KG1 (cell line): ENCODE measurements around the gene UBE2M.
"Not testable (repeated sequence)": the region's sequence is repeated elsewhere in the genome, so short reads cannot be mapped to it uniquely, and the experiment has no call there.

ENCODE experiments used
- DNase-seq: peaks from one replicate; lab custom pipeline; 2025; lab: John Stamatoyannopoulos, UW

The UBE2M gene

DNA sequence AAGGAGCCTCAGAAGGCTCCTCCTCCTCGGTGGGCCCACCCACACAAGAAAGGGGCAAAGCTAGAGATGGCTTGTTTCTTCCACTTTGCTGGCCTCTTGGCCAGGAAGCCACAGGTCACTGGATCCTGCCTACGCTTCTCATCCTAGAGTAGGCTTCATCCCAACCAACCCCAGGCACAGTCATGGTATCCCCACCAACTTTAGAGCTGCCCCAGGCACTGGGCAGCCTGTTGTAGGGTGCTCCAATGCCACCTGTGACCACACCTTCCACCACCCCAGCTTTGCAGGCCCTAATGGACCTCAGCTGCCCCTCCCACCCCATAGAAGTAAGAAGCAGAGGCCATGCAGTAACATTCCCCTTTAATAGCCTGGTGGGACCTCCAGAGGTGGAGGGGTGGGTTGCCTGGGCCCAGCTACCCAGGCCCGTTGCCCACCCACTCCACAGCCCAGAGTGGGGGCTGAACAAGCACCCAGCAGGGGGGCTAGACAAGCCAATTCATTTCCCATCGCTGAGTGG, 3.0 kb downstream of the UBE2M start:
- no peak for DNase-seq

- DNase-seq = no peak
These were observed 3.7 kb downstream of the UBE2M start, which contains the start of gene CHMP2A for GRCh38 chr19:58554494-58555368. Gene CHMP2A (minus strand): TSS chr19:58555105. CDS start chr19:58554212, 893 bp downstream.

GRCh38 chr19:58553799-58554493, 4.5 kb downstream of the UBE2M start:
- no peak for DNase-seq

DNA sequence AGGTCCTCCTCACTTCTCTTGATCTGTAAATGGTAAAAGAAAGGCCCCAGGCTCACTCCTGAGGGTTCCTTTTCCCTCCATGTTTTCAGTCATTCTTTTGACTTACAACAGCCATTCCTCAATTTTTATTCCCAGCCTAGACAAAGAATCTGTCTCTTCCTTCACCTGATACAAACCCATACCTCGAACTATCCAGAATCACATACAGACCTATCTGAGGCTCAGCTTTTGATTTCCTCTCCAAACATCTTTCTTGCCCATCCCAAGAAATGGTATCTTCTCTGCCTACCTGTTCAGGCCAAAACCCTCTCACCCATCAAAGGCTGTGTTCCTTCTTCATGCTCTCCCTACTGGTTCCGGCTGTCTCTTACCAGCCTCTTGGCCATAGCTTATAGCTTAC, 5.8 kb downstream of the UBE2M start:
- DNase-seq = no peak

- no peak for DNase-seq
These were observed 6.6 kb downstream of the UBE2M start for GRCh38 chr19:58551577-58552471.

- DNase-seq = no peak
These were observed 7.3 kb downstream of the UBE2M start for GRCh38 chr19:58551123-58551497.

GRCh38 chr19:58550362-58551122, 7.9 kb downstream of the UBE2M start:
- no peak for DNase-seq

DNA sequence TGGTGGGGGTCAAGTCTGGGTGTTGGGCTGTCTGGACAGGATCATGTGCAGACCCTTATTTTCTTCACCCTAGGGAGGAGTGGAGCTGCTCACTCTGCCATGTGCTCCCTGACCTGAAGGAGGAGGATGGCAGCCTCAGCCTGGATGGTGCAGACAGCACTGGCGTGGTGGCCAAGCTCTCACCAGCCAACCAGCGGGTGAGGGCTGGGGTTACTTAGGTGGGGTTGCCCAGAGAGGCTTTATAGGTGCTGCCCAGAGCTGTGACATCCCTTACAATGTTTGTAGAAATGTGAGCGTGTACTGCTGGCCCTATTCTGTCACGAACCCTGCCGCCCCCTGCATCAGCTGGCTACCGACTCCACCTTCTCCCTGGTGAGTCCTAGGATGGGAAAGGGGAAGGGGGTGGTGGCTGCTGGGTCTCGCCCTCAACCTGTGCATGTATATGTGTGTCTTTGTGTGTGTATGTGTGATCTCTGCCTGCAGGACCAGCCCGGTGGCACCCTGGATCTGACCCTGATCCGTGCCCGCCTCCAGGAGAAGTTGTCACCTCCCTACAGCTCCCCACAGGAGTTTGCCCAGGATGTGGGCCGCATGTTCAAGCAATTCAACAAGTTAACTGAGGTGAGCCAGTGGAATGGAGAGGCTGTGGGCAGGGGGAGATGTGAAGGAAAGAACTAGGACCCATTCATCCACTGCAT, 8.6 kb downstream of the UBE2M start:
- DNase-seq = no peak

DNA sequence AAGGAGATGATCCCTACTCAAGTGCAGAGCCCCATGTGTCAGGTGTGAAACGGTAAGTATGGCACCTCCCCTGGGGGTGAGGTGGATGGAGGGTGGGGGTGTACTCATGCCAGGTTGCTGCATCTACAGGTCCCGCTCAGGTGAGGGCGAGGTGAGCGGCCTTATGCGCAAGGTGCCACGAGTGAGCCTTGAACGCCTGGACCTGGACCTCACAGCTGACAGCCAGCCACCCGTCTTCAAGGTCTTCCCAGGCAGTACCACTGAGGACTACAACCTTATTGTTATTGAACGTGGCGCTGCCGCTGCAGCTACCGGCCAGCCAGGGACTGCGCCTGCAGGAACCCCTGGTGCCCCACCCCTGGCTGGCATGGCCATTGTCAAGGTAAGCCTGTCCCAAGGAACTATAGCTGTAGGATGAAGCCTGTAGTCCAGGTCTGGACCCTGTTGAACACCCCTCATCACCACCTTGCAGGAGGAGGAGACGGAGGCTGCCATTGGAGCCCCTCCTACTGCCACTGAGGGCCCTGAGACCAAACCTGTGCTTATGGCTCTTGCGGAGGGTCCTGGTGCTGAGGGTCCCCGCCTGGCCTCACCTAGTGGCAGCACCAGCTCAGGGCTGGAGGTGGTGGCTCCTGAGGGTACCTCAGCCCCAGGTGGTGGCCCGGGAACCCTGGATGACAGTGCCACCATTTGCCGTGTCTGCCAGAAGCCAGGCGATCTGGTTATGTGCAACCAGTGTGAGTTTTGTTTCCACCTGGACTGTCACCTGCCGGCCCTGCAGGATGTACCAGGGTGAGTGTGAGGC, 9.3 kb downstream of the UBE2M start:
- DNase-seq = no peak

DNA sequence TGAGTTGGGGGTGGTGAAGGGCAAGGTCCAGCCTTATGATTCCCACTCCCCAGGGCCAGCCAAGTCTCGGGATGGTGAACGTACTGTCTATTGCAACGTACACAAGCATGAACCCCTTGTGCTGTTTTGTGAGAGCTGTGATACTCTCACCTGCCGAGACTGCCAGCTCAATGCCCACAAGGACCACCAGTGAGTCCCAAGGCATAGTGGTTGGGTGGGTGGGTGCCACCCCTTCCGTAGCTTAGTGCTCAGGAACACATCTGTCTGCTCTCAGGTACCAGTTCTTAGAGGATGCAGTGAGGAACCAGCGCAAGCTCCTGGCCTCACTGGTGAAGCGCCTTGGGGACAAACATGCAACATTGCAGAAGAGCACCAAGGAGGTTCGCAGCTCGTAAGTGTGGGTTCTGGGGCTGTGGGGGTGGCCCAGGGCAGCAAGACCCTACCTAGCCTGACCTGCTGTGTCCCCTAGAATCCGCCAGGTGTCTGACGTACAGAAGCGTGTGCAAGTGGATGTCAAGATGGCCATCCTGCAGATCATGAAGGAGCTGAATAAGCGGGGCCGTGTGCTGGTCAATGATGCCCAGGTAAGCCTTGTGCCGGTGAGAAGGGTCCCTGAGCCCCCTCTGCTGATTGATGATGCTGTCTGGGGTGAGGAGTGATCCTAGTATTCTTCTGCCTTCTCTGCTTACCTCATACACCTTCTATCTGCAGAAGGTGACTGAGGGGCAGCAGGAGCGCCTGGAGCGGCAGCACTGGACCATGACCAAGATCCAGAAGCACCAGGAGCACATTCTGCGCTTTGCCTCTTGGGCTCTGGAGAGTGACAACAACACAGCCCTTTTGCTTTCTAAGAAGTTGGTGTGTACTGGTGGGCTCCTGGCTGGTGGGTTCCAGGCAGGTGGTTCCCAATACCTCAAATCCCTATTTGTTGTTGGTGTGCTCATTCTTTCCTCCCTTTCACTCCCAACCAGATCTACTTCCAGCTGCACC, 10.8 kb downstream of the UBE2M start:
- DNase-seq = no peak

DNA sequence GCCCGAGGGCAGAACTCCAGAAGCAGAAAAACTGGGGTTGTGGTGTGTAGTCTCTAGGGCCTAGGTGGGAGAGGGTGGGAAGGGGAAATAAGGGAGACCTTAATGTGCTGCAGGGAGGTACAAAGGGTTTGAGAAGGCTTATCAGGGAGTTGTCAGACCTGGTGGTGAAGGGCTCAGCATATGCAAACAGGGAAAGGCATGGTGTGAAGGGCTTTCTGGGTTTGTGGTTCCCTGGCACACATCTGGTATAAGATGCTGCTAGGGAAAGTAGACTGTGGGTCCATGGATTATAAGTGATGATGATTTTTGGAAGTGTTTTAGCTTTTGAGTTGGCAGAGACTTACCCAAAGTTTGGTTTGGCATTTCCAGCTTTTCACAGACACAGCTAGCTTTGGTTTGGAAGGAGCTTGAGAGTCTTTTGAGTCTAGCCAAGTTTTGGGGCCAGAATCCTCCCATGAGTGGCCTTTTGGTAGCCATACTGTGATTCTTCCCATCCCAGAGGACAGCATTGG, 12.3 kb downstream of the UBE2M start:
- no peak for DNase-seq

DNA sequence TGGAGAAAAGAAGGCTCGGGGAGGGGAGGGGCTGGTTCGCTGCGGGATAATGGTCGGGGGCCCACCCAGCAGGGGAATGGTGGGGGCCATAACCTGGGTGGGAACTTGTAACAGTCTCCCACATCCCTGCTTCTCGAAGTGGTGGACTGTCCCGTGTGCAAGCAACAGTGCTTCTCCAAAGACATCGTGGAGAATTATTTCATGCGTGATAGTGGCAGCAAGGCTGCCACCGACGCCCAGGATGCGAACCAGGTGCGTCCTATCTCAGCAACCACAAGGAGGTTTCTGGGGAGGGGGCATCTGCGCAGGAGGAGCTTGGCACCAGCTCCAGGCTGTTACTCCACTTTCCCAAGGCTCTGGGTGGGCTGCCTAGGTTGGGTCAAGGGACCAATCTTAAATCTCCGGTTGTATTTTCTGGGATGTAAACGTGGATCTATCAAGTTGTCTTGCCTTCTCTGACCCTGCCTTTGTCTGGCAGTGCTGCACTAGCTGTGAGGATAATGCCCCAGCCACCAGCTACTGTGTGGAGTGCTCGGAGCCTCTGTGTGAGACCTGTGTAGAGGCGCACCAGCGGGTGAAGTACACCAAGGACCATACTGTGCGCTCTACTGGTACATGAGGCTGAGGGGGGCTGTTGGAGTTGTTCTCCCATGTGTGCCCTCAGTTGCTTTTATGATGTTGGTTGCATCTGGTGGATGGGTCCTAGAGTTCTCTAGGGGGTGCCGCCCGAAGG, 13.0 kb downstream of the UBE2M start:
- no peak for DNase-seq

- no peak for DNase-seq
These were observed 13.7 kb downstream of the UBE2M start for GRCh38 chr19:58544591-58545285.

DNA sequence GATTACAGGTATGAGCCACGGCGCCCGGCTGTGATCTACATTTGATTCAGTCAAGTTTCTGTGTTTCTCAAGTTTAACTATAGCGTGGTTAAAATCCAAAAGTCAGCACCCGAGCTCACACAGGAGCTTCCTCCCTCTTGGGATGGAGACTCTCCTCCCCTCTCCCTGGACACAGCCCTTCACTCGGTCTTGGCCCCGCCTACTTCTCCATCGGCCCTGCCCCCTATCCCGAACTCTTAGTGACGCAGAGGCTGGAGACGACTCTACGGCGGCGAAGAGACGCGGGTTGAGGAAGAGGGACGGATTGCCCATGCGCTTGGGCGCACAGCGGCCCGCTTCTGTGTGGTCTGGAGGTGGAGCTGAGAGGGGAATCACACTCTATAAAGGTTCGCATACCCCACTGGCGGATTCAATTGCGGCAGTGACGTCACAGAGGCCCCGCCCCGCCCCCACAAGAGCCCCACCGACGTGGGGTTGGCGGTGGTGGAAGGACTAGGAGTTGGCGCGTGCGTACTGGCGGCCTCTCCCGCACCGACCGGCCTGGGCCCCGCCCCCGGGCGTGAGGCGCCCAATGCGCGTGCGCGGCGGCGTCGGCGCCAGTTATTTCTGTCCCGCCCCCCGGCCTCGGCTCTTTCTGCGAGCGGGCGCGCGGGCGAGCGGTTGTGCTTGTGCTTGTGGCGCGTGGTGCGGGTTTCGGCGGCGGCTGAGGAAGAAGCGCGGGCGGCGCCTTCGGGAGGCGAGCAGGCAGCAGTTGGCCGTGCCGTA, 14.4 kb downstream of the UBE2M start, which contains the start of gene TRIM28:
TSS of gene TRIM28 (plus strand) at position 239 of the 765 bp plus-strand sequence. CDS start 694 bp downstream, outside the sequence.
- no peak for DNase-seq

DNA sequence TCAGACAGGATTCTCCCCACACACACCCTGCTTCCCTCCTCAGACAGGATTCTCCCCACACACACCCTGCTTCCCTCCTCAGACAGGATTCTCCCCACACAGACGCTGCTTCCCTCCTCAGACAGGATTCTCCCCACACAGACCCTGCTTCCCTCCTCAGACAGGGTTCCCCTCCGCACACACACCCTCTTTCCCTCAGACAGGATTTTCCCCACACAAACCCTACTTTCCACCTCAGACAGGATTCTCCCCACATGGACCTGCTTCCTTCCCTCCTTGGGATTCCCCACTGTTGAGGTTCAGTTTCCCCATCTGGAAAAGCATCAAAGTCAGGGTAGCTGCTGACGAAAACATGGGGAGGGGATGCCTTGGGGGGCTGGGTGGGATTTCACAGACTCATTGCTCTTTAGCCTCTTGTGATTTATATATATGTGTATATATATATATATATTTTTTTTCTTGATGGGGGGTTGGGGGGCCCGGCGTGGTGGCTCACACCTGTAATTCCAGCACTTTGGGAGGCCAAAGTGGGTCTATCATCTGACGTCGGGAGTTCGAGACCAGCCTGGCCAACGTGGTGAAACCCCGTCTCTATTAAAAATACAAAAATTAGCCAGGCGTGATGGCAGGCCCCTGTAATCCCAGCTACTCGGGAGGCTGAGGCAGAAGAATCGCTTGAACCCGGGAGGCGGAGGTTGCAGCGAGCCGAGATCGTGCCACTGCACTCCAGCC, 15.6 kb downstream of the UBE2M start:
- DNase-seq = not testable (repeated sequence)
